DOHH2 (cell line): ENCODE results near the gene VKORC1.

Source experiments
- H3F3A ChIP-seq: fragments of 200-600 bp; sonication (generic), shearing (Covaris generic); 2 replicates; pipeline ENCODE4 v1.6.0; 2016; ENCODE audit warnings: antibody characterized with exemption, mild to moderate bottlenecking; ENCODE audit not compliant: control insufficient read depth, insufficient read depth
- H3K27ac ChIP-seq: fragments of 200-600 bp; sonication (generic); 2 replicates; pipeline ENCODE4 v1.5.1; 2014; ENCODE audit warnings: low read depth, mild to moderate bottlenecking, low read length, moderate library complexity
- H3K27me3 ChIP-seq: fragments of 200-600 bp; sonication (generic); 2 replicates; pipeline ENCODE4 v1.6.1; 2014; ENCODE audit warnings: mild to moderate bottlenecking, low read length, mixed read lengths; ENCODE audit not compliant: control insufficient read depth
- H3K36me3 ChIP-seq: fragments of 200-600 bp; sonication (generic); 2 replicates; pipeline ENCODE4 v1.6.1; 2014; ENCODE audit warnings: mild to moderate bottlenecking, low read length, moderate library complexity, mixed read lengths; ENCODE audit not compliant: control insufficient read depth
- H3K4me1 ChIP-seq: fragments of 200-600 bp; sonication (generic); 2 replicates; pipeline ENCODE4 v1.6.1; 2014; ENCODE audit warnings: mild to moderate bottlenecking, low read length, mixed read lengths; ENCODE audit not compliant: control insufficient read depth
- H3K4me2 ChIP-seq: fragments of 200-600 bp; sonication (generic); 2 replicates; pipeline ENCODE4 v1.6.0; 2014; ENCODE audit warnings: mild to moderate bottlenecking, low read length, moderate library complexity
- H3K4me3 ChIP-seq: fragments of 200-600 bp; sonication (generic); 2 replicates; pipeline ENCODE4 v1.5.1; 2014; ENCODE audit warnings: mild to moderate bottlenecking, low read length, mixed read lengths
- H3K79me2 ChIP-seq: fragments of 200-600 bp; sonication (generic); 2 replicates; pipeline ENCODE4 v1.6.1; 2014; ENCODE audit warnings: mild to moderate bottlenecking, low read length, mixed read lengths; ENCODE audit not compliant: control insufficient read depth
- H3K9me2 ChIP-seq: fragments of 200-600 bp; sonication (generic); replicated peaks from 2 replicates; pipeline ENCODE4 v1.6.1; 2014; ENCODE audit warnings: mild to moderate bottlenecking, low read length, mixed read lengths; ENCODE audit not compliant: control insufficient read depth
- H3K9me3 ChIP-seq: fragments of 200-600 bp; sonication (generic); 2 replicates; pipeline ENCODE4 v1.6.1; 2014; ENCODE audit warnings: antibody characterized with exemption, low read length, mixed read lengths; ENCODE audit not compliant: control insufficient read depth, insufficient read depth
- H4K20me1 ChIP-seq: fragments of 200-600 bp; sonication (generic); 2 replicates; pipeline ENCODE4 v1.6.0; 2014; ENCODE audit warnings: low read depth, mild to moderate bottlenecking, antibody characterized with exemption, low read length, moderate library complexity; ENCODE audit not compliant: control insufficient read depth, insufficient read depth
- EZH2phosphoT487 ChIP-seq: fragments of 200-600 bp; sonication (generic); IDR thresholded peaks from 2 replicates; pipeline ENCODE4 v1.6.1; 2017; ENCODE audit warnings: borderline replicate concordance, mild to moderate bottlenecking, antibody characterized with exemption, low read length, moderate library complexity, mixed read lengths
- TF ChIP-seq, protein P1 (sequence below): fragments of 200-600 bp; sonication (generic); IDR thresholded peaks from one replicate; pipeline ENCODE4 v1.5.1; 2014; ENCODE audit warnings: antibody characterized with exemption, mild to moderate bottlenecking, low read depth, low read length; ENCODE audit not compliant: poor library complexity, severe bottlenecking

VKORC1 gene

DNA sequence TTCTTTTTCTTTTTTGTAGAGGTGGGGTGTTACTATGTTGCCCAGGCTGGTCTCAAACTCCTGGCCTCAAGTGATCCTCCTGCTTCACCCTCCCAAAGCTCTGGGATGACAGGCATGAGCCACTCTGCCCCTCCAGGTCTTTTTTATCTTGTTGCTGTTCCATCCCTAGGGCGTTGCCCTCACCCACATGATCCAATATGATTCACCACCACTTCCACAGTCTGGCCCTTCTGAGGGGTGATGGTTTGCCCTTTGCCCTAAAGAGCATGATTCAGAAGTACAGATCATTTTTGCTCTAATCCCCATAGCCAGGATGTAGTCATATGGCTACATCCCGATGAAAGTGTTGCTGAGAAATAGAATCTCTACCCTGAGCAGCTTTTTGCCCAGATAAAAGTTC, 42.5 kb downstream of the VKORC1 start:
- no peak overlapping the region for H3K4me3 ChIP-seq
- H3K4me2 ChIP-seq: no peak overlapping the region
- H3K27ac ChIP-seq: no peak overlapping the region
- no peaks in the 10 kb centered on the region for H3K36me3 ChIP-seq
- no peaks in the 10 kb centered on the region for H3F3A ChIP-seq
- H3K9me2 ChIP-seq: no peaks in the 10 kb centered on the region
- H3K27me3 ChIP-seq: no peaks in the 10 kb centered on the region
- H3K9me3 ChIP-seq: no peaks in the 10 kb centered on the region
- no peaks in the 10 kb centered on the region for H3K79me2 ChIP-seq
- no peaks in the 10 kb centered on the region for H3K4me1 ChIP-seq
- TF ChIP-seq, protein P1, sequence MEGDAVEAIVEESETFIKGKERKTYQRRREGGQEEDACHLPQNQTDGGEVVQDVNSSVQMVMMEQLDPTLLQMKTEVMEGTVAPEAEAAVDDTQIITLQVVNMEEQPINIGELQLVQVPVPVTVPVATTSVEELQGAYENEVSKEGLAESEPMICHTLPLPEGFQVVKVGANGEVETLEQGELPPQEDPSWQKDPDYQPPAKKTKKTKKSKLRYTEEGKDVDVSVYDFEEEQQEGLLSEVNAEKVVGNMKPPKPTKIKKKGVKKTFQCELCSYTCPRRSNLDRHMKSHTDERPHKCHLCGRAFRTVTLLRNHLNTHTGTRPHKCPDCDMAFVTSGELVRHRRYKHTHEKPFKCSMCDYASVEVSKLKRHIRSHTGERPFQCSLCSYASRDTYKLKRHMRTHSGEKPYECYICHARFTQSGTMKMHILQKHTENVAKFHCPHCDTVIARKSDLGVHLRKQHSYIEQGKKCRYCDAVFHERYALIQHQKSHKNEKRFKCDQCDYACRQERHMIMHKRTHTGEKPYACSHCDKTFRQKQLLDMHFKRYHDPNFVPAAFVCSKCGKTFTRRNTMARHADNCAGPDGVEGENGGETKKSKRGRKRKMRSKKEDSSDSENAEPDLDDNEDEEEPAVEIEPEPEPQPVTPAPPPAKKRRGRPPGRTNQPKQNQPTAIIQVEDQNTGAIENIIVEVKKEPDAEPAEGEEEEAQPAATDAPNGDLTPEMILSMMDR: no peak
- TF ChIP-seq EZH2phosphoT487: no peak
- no peaks in the 10 kb centered on the region for H4K20me1 ChIP-seq

DNA sequence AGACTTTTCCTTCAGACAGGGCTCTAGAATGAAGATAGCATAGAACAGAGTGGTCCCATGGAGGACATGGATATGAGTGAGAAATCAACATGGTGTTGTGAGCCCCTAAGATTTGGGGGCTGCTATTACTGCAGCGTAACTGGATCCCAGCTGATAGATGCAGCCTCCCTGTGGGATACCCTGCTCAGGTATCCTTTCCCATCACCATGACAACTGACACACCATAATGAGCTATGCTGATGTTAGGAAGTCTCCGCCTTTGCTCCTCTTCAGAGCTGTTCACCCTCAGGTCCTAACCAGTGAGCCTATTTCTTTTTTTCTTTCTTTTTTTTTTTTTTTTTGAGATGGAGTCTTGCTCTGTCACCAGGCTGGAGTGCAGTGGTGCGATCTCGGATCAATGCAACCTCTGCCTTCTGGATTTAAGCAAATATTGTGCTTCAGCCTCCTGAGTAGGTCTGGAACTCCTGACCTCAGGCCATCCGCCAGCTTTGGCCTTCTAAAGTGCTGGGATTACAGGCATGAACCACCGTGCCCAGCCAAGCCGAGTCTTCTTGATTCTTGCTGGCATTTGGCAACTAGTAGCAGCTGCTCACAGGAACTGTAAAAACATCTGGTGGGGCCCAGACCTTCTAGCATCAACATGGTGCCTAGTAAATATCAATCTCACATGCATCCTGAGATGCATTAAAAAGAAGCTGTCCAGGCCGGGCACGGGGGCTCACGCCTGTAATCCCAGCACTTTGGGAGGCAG, 44.1 kb downstream of the VKORC1 start:
- Histone ChIP-seq H3K9me3 (no peaks in the 10 kb centered on the region), H3K9me2 (no peaks in the 10 kb centered on the region), H3K36me3 (no peaks in the 10 kb centered on the region), H3K4me2 (no peak overlapping the region), H3K27me3 (no peaks in the 10 kb centered on the region), H3K27ac (no peak overlapping the region), H3F3A (no peaks in the 10 kb centered on the region), H3K4me3 (no peak overlapping the region), H3K4me1 (no peaks in the 10 kb centered on the region), H3K79me2 (no peaks in the 10 kb centered on the region), H4K20me1 (no peaks in the 10 kb centered on the region)
- TF ChIP-seq EZH2phosphoT487: no peak
- TF ChIP-seq, protein P1: no peak

DNA sequence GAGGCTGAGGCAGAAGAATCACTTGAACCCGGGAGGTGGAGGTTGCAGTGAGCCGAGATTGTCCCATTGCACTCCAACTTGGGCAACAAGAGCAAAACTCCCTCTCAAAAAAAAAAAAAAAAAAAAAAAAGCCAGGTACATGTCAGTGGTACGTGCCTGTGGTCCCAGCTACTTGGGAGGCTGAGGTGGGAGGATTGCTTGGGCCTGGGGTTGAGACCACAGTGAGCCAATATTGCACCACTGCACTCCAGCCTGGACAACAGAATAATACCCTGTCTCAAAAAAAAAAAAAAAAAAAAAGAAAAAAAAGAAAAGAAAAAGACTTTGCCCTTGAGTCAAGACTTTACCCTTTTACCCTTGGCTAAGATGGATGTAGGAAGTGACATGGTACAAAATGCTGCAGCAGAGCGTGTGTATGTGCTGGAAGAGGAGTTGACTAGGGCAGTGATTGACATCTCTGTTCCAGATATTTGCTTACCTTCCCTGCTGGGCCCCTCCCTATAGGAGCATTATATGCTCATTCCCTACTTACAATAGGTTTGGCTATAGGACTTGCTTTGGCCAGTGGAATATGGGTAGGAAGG, 50.6 kb downstream of the VKORC1 start:
- Histone ChIP-seq H3K36me3 (peaks cover 5% of the 10 kb centered on the region; the same call in 1 of the 2 replicates), H3K9me2 (no peaks in the 10 kb centered on the region), H3K79me2 (no peaks in the 10 kb centered on the region), H4K20me1 (no peaks in the 10 kb centered on the region), H3K27ac (no peak overlapping the region), H3F3A (no peaks in the 10 kb centered on the region), H3K9me3 (no peaks in the 10 kb centered on the region), H3K4me1 (no peaks in the 10 kb centered on the region), H3K4me2 (no peak overlapping the region), H3K27me3 (no peaks in the 10 kb centered on the region), H3K4me3 (no peak overlapping the region)
- TF ChIP-seq EZH2phosphoT487: no peak
- TF ChIP-seq, protein P1: no peak
